Stimulated activated CD8-positive, alpha-beta memory T cell treated with anti-CD3 and anti-CD28 coated beads, Interleukin-4, amount 100 ng/mL, for 1 hour (primary cell): Measurements from ENCODE around the gene KMT2D.

Experiments
- DNase-seq, 2 donors: peaks; one replicate each; pipeline ENCODE4 v3.0.0-alpha.2; 2020; ENCODE audit warnings: low read depth in 2 of 2, low spot score in 1 of 2

KMT2D gene

DNA sequence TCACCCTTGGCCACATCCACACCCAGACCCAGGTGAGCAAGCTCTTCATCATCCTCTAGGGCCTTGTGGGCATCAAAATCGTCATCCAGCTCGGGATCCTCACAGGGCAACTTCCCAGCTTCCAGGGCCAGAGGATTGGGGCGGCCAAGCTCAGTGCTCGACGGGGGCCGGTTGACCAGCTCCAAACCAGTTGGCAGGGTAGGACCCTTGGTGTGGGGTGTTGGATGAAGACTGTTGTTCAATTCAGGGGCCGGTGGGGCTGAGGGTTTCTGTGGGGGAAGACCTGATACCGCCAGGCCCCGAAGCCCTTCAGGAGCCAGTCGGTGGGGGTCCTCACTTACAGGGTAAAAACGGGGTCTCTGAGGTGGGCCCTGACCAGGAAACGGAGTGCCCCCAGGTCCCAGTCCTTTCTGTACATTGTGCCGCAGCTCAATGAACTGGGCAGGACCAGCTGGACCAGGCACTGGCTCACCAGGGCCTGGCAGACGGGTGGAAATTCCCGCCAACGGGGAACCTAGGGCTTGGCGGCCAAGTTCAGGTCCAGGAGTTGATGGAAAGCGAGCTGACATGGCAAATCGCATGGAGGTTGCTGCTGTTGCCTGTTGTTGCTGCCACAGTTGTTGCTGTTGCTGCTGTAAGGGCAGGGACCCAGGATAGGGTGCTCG, 22.2 kb downstream of the KMT2D start:
- DNase-seq: no peak

DNA sequence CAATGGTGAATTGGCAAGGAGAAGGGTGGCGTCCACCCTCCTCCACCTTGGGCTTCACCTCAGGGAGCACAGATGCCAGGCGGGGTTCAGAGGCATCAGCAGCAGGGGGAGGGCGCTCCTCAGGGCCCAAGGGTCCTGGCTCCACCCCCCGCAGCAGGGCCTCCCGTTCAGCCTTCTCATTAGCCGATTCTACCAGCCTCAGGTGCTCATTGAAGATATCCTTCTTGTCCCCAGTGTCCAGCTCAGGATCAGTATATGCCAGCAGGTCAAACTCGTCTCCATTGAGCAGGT, 22.7 kb downstream of the KMT2D start:
- DNase-seq: no peak

DNA sequence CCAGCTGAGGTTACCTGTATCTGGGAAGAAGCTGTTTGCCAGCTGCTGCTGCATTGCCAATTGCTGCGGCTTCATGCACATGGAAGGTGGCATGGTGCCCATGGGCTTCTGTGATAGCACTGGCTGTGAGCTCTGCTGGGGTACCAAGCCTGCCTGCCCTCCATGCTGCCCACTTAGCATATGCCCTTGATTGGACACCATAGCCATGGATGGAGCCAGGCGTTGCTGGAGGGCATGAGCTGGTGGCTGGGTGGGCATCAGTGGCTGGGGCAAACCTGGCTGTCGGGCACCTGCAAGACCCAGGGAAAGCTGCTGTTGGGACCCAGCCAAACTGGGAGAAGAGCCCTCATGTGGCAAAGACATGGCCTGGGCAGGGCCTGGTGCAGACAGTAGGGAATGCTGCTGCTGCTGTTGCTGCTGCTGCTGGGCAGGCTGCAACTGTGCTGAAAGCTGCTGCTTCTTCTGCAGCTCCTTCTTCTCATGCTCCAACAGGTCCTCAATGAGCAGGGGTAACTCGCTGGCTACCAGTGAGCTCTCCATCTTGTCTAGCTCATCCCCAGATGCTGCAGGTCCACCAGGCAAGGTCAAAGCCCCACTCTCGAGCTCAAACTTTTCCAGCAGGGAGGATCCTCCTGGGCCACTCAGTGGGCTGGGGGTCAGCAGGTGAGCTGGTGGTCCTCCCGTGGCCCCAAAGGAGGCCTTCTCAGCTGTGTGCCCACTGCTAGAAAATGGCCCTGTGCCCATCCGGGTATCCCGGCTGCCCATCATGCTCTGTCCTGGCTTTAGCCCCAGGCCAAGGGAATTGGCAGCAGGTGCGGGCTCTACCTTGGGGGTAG, 23.3 kb downstream of the KMT2D start:
- no peak for DNase-seq

DNA sequence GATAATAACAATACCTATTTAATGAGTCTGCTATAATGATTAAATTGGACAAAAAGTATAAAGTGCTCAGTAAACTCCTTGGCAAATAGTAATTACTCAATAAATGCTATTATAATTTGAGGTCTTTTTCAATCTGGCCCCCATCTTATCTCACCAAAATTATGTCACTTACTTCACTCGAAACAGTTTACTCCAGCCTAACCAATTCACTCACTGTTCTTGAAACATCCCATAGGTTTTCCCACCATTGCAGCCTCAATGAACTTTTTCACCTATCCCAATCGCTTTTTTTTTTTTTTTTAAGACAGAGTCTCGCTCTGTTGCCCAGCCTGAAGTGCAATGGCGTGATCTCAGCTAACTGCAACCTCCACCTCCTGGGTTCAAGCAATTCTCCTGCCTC, 24.6 kb downstream of the KMT2D start:
- DNase-seq: no peak

DNA sequence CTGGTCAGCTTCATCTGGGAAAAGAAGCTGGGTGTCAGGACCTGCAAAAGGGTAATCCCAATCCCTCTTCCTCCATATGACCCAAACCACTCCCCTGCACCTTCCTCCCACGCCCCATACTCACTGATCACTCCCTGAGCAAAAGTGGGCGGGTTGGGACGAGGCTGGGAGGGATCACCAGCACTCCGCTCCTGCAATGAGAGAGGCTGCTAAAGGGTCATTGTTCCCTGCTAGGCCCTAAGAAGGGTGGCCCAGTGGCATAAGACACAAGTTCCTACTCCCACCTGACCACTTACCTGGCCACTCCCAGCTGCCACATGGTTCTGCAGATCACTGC, 26.3 kb downstream of the KMT2D start:
- no peak for DNase-seq

DNA sequence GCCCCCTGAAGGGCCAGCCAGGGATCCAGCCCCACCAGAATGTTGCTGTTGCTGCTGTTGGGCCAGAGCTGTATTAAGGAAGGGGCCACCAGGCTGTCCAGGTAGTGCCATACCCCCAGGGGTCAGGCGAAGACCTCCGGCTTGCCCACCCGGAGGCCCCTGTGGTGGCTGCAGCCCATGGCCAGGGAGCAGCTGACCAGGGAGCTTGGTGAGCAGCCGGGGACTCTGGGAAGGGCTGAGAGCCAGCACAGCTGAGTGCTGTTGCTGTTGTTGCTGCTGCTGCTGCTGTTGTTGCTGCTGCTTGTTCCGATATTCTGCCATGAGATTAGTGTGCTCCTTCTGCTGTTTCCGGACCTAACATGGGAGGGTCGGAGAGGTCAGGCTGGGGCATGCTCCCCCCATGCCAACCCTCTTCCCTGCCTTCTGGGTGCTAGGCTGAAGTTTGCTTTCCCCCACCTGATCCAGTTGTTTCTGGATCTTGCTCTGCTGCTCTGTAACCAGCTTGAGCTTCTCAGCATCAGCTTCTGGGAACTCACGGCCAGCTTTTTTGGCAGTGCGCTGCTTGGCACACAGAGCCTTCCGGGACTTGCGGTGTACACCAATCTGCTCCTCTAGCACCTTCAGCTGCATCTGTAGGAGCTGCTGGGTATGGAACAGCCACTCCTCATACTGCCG, 26.8 kb downstream of the KMT2D start:
- DNase-seq: no peak

DNA sequence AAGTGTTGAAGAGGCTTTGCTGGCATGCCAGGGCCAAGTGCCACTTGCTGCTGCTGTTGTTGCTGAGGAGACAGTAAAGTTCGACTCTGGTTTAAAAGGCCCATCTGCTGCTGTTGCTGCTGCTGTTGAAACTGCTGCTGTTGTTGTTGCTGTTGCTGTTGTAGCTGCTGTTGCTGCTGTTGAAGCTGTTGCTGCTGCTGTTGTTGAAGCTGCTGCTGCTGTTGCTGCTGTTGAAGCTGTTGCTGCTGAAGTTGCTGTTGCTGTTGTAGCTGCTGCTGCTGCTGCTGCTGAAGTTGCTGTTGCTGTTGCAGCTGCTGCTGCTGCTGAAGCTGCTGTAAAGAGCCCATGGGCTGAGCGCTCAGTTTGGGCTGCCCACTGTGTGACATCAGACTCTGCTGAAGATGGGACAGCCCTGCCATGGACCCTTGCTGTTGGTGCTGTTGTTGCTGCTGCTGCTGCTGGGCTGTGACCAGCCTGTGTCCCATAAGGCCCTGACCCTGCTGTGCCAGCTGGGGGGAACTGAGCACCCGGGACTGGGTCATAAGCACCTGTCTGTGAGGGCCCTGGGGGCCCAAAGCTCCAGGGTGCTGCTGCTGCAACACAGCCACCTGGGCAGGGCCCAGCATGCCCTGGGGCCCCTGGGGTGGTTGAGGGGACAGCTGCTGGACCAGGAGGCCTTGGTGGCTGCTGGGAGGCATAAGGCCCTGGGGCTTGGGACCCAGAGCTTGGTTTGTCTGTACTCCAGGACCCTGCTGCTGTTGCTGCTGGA, 27.7 kb downstream of the KMT2D start:
- DNase-seq: no peak

DNA sequence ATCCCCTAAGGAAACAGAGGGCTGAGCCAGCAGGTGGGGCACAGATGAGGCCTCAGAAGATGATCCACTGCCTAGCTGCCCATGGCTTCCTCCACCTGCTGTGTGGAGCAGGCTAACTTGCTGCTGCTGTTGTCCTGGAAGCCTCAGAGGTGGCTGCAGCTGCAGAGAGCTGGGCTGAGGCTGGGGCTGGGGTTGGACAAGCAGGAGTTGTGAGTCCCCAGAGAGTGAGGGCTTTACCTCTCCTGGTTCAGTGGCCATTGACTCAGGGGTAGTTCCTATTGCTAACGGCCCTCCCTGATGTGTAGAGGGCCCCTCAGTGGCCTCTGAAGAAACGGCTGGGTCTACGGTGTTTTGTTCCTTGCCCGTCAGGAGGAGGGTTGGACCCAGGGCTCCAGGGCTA, 28.3 kb downstream of the KMT2D start:
- DNase-seq: no peak

DNA sequence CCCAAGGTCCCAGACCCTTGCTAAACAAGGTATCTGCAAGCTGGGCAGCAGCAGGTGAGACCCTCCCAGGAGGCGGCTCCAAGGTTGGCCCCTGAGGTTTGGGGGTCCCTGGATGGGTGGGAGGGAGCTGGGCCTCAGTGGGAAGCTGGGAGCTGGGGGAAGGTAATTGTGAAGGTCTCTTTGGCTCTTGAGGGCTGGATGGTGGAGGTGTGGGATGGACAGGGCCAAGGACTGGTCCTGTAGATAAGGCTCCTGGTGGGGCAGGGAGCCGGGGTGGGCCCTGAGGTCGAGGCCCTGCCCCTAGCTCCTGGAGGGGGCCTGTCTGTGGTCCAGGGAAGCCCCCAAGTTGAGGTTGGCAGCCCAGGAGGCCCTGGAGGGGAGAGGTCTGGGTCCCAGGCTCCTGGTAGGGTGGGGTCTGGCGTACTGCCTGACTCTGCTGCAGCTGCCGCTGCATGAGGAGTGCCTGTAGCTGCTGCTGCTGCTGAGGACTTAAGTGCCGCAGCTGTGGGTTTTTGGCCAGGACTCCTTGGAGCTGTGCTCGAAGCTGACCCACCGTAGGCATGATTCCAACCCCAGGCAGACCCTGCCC, 28.9 kb downstream of the KMT2D start:
- DNase-seq: no peak

DNA sequence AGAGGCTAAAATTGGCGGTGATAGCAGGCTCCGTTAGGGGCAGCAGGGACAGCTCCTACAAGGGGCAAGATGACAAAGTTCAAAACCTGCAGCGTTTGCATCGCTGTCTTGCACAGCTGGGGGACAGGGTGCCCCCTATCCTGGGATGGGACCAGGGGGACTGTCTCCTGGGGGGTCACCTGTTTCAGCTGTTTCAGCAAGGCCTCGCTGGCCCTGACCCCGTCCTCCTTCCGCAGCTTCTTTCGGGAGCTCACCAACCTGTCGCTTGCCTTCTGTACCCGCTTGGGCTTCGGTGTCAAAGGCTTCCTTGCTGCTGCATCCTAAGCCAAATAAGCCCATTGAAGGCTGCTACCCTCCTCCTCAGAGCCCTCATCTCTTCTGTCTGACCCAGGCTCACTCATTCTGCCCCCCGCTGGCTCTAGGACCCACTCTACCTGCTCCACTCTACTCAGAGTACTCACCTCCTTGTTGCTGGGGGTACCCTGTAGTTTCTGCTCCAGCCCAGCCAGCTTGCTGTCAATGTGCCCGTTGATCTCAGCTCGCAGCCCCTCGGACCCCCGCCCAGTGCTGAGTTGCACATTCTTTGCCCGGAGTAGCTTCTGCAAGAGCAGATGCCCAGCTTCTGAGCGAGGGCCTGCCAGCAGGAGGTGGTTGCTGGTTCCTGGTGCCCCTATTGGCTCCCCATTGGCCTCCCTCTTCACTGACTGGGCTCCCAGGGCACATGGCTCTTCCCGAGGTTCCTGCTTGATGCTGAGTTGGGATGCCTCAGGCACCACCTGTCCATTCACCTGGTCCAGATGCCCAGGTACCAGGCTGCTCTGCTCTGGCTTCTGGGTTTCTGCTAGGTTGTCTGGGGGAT, 29.7 kb downstream of the KMT2D start:
- DNase-seq: no peak

DNA sequence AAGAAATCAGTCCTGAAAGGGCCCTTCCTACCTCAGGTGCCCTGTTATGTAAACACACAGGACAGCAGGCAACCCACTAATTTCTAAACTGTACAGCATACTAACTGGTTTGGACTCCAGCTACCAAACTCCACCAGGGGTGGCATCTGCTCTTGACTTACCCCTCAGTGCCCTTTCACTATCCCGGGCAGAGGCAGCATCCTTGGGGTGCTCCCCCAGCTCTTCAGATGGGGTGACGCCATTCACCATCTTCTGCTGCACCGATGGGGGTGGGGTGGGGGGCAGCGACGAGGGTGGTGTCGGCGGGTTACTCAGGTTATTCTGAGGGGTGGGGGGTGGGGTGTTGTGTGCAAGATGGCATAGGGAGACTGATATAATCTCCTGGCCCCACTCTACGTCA, 30.5 kb downstream of the KMT2D start:
- DNase-seq: no peak

DNA sequence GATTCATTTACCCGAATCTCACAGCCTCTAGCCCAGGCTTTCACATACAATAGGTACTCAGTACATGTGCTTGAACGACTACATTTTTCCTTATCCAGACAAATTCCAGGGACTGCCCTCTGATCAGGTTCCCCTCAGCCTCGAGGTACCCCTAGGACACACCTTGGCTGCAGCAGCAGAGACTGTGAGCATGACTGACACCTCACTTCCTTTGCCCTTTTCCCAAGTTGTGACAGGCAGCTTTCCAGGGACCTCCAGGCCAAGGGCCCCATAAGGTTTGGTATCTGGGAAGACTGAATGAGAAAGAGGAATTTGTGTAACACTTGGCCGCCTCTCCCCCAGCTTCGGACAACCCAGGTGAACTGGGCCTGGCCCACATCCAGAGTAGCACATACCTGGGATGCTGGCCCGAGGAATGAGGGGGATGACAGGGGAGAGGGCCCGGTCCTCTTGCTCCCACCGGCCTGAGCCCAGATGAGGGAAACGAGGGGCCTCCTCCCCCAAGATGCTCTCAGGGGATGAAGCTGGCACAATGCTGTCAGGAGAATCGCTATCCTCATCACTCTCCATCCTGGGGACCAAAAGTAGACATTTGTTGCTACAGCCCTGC, 31.8 kb downstream of the KMT2D start:
- DNase-seq: no peak

DNA sequence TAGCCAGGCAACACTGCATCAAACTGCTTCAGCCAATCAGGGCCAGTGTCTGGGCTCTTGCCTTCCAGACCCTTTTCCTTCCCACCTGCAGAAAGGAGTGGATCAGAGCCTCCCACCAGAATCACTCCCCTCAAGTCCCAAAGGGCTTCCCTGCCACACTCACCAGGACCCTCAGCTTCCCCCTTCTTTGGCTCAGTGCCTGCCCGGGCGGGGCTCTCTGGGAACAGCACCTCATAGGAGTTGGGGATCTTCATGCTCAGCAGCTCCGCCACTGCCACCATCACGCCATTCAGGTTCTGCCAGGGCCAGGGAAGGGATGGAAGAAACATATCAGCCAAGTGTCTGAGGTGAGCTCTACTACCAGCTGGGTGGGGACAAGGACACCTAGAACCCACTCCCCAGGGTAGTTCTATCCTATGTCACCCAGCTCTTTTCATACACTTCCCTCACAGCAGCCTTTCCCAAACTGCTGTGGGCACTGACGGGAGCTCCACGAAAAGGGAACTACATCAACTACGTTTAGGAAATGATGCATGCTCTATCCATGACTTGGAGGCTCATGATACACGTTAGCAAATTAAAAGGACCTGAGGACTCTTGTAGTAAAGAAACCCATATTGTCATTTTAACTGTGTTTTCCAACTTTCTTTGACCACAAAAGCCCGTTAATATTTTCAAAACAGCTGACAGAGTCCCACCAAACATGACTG, 32.6 kb downstream of the KMT2D start:
- no peak for DNase-seq

DNA sequence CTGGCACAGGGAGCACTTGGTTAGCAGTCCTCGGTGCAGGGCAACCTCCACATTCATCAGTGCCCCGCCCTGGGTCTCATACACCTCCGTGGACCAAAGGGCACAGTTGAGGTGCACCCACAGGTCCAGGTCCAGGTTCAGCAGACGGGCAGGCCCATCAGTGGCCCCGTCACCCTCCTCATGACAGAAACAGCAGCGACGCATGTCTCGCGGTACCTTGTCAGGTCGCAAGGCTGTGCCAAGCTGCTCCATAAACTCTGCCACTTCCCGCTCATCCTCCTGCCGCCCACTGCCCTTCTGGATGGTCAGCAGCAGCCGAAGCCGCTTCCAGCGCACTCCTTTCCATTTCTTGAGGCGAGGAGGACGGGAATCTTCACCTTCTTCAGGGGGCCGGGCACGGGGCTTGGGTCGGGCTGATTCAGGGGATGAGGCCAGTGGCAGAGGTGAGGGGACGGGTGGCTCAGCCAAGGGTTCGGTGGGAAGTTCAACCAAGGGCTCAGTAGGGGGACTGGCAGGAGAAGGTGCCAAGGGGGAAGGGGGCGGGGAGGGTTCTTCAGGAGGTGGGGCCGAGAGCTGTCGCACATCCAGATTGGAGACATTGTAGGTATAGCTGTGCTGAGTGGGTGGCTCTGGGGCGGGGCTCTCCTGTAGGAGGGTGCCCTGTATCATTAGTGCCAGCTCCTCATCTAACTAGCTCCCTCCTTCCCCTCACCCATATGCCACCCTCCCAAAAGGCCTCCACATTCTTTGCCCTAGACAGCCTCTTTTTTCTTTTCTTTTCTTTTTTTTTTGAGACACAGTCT, 33.7 kb downstream of the KMT2D start:
- no peak for DNase-seq

DNA sequence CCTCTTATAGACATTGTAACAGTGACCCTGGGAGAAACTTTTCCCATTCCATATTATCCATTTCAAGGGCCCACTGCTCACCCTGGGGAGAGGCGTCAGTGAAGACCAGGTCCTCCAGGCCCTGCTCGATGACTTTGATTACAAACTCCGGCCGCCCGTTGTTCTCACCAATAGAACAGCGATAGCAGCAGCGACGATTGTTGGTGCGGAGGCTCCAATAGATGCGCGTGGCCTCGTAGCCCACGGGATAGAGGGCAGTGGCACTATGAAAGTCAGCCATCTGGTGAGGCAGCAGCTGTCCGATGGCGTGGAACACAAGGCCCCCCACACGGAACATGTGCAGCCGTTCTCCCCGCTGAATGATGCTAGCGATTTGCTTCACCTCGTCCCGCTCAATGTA, 34.5 kb downstream of the KMT2D start:
- DNase-seq: no peak

DNA sequence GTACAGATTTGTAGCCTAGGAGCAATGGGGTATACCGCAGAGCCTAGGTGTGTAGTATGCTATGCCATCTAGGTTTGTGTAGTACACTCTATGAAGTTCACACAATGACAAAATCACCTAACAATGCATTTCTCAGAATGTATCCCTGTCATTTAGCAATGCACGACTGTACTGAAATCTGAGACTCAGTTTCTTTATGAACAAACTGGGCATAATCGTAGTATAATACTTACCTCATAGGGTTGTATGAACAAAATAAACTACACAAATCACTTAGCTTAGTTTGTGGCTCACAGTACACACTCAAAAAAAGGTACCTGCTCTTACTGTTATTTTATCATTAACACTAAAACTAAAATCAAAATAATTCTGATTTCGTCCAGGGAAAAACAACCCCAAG, 35.1 kb downstream of the KMT2D start:
- no peak for DNase-seq

DNA sequence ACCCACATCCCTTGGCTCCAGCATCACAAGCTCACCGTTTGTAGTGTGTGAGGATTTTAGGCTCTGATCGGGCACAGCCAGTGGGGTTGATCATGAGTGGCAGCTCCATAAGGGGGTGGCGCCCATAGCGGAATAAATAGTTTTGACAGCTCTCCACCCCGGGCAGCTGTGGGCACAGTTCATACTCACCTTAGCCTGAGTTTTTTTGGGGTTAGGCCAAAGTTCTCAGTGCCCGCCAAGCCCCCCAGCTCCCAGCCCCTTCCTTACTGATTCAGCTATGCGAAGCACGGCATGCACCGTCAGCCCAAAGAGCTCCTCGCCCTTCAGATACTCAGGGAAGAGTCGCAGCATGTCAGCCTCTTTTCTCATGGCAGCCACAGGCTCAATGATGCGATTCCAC, 36.1 kb downstream of the KMT2D start:
- no peak for DNase-seq

DNA sequence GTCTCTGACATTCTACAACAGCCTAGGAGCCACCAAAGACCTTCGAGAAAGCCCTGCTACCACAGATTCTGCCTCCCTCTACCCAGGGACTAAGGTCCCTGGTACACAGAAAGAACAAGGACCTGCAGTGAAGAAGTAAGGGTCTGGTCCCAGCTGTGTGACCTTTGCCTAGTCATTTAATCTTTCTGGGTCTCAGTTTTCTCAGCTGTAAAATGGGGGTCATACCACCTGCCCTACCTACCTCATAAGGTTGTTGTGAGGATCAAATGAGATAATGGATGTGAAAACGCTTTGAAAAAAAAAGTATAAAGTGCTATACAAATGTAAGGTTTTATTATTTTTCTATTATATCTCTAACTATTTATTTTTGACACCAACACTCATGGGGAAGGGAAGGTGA, 36.8 kb downstream of the KMT2D start:
- no peak for DNase-seq
